Dermis blood vessel endothelial cell (primary cell): ENCODE results near the gene FRYL. TPM values are rescaled to one million over a fixed set of nuclear protein-coding genes. Genes with fewer than 3 reads are reported as not detected.

Experiments used
- DNase-seq: peaks from one replicate; pipeline ENCODE4 v3.0.0; 2010
- total RNA-seq: library from RNA; depleted of rRNA; stranded (reverse); fragments of >200 nt; gene quantifications from 2 replicates; pipeline ENCODE4 v1.2.3, GENCODE V29; 2014

FRYL gene
- total RNA-seq, 1 donor from 2014 or later, result 145 TPM

- peak; percentile 67 for DNase-seq
Measured at GRCh38 chr4:48543796-48544195, 236.3 kb downstream of the FRYL start.

- no peak for DNase-seq
Measured at GRCh38 chr4:48542888-48543287, 237.2 kb downstream of the FRYL start.

- DNase-seq, result no peak
Measured at GRCh38 chr4:48539597-48539996, 240.5 kb downstream of the FRYL start.

- DNase-seq, result peak; percentile 25
Measured at GRCh38 chr4:48538358-48538757, 241.7 kb downstream of the FRYL start.

- no peak for DNase-seq
Measured at GRCh38 chr4:48526406-48526805, 253.7 kb downstream of the FRYL start.

GRCh38 chr4:48518143-48518542, 261.9 kb downstream of the FRYL start:
- no peak for DNase-seq

- no peak for DNase-seq
Measured at GRCh38 chr4:48509543-48509942, 270.5 kb downstream of the FRYL start.

- DNase-seq, result no peak
Measured at GRCh38 chr4:48506716-48507115, 273.4 kb downstream of the FRYL start.

GRCh38 chr4:48504352-48504751, 275.7 kb downstream of the FRYL start:
- no peak for DNase-seq

GRCh38 chr4:48504026-48504330, 276.1 kb downstream of the FRYL start:
- no peak for DNase-seq

GRCh38 chr4:48503233-48504025, 276.6 kb downstream of the FRYL start:
- no peak for DNase-seq

- no peak for DNase-seq
Measured at GRCh38 chr4:48499551-48500066, 280.5 kb downstream of the FRYL start.

- no peak for DNase-seq
Measured at GRCh38 chr4:48498895-48499294, 281.2 kb downstream of the FRYL start.

- no peak for DNase-seq
Measured at GRCh38 chr4:48495941-48496340, 284.1 kb downstream of the FRYL start.

GRCh38 chr4:48493452-48494100, 286.5 kb downstream of the FRYL start:
- DNase-seq, result no peak

GRCh38 chr4:48491514-48492176, 288.4 kb downstream of the FRYL start:
- DNase-seq, result no peak

GRCh38 chr4:48490680-48491513, 289.2 kb downstream of the FRYL start:
- DNase-seq, result no peak

- no peak for DNase-seq
Measured at GRCh38 chr4:48490012-48490679, 289.9 kb downstream of the FRYL start, which contains the start of gene ZAR1. TSS of gene ZAR1 (plus strand) at chr4:48490252. CDS start at chr4:48490292, 40 bp downstream.

- no peak for DNase-seq
Measured at GRCh38 chr4:48489683-48490011, 290.4 kb downstream of the FRYL start.

- DNase-seq, result no peak
Measured at GRCh38 chr4:48484494-48485168, 295.4 kb downstream of the FRYL start.

- DNase-seq, result peak; percentile 17
Measured at GRCh38 chr4:48483777-48484493, 296.1 kb downstream of the FRYL start.
